ENCODE results near the gene NAA35.
"Not testable (repeated sequence)": the region's sequence is repeated elsewhere in the genome, so short reads cannot be mapped to it uniquely, and the experiment has no call there.

NAA35 gene

DNA sequence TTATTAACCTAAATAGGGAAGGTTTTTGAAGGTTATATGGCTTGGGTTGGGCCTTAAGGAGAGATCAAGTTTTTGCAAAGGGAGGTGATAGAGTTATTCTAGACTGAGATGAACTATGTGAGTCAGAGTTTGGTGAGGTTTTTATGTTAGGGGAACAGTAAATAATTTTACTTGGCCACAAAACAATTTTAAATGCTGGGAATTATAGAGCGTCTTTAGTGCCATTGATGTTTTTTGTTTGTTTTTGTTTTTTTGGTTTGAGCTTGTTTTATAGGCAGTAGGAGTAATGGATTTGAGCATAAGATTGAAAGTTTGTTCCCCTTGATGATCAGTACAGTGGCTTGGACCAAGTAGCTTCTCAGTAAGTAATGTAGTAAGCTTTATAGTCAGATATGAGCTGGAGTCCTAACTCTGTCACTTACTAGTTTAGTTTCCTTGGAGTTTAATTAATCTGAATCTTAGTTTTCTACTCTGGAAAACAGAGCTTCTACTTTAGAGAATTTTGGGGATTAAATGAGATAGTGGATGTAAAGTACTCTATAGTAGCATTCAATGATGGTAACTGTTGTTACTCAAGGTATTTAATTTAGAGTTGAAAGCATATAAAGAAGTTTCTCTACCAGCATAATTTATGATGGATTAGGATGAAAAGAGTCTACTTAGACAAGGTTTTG lies 2.9 kb downstream of the NAA35 start:
- DNase-seq = no peak

DNA sequence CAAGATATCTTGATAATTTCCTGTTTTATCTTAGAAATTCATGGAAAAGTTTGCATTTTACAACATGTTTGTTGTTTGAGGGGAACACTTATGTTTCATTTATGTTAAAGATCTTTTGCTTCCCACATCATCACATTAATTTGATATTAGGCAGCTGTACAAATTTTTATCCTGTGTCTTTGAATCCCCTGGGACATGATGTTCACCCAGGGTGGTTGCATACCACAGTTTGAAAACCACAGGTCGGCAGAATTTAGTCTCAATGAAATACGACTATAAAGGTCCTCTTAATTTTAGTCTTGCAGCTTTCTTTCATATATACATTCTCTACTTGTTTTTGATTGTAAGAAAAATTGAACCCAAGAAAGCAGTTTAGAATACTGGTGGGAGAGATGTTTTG lies 3.7 kb downstream of the NAA35 start:
- no peak for DNase-seq

GRCh38 chr9:85949586-85950335 lies 8.8 kb downstream of the NAA35 start:
- no peak for DNase-seq

- no peak for DNase-seq
Observed at GRCh38 chr9:85959955-85960354, 19.0 kb downstream of the NAA35 start.

DNA sequence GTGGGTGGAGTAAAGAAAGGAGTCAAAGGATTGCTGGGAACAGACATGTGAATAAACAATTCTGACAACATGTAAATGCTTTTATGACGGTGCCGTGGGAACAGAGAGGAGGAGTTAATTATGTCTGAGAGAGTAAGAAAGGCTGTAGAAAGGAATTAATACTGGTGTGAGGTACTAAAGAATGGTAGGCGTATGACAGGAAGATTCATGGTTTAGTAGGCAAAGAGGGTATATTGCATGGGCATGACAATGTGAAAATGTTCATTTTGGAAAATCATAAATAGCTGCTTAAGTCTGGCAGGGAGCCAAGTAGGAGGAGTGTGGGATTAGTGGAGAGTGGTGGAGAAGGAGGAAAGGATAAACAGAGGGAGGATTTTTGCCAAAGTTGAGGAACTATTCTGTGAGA lies 19.7 kb downstream of the NAA35 start:
- DNase-seq = no peak

DNA sequence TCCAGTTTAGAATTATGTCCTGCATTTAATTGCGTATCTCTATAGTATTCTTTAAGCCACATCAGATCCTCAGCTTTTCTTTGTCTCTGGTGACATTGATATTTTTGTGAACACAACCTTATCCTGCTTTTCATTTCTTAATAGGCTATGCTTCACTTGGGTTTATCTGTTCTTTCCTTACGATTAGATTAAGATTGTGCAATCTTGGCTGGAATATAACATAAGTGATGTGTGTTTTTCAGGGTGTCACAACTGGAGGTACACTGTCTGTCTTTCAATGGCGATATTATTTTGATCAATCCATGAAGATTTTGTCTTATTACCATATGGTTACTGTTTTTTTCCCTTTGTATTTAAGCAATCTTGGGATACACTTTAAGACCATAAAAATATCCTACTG lies 23.6 kb downstream of the NAA35 start:
- DNase-seq = no peak

- DNase-seq = no peak
Observed at GRCh38 chr9:85964949-85965348, 24.0 kb downstream of the NAA35 start.

GRCh38 chr9:85969727-85970126 lies 28.8 kb downstream of the NAA35 start:
- no peak for DNase-seq

DNA sequence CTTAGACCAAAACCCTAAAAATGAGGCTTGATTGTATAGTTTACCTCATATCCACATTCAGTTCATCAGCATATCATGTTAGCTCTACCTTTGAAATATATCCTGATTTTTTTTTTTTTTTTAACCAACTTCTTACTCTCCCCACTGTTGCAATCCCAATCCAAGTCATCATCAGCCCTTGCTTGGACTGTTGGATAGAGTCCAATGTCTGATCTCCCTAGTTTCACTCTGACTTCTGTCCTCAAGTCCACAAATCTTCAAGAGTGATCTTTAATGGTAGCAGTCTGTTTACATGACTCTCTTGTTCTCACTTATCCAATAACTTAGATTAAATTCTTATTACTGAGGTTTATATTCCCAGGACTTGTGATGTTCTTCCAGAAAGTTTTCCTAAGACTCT lies 30.8 kb downstream of the NAA35 start:
- DNase-seq = no peak

- no peak for DNase-seq
Observed at GRCh38 chr9:85973238-85973637, 32.3 kb downstream of the NAA35 start.

DNA sequence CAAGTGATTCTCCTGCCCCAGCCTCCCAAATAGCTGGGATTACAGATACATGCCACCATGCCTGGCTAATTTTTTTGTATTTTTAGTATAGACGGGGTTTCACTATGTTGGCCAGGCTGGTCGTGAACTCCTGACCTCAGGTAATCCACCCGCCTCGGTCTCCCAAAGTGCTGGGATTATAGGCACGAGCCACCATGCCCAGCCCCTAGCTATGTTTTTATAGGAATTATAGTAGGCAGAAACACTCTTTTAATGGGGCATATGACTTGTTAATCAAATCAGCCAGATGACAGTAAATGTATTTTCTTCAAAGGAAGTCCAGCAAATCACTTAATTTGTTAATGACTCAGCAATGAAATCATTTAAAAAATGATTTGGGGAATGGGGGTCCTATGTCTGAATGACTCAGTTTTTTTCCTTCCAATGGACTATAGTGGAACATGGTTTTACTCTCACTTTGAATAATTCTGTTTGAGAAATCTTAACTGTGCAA lies 33.2 kb downstream of the NAA35 start:
- not testable (repeated sequence) for DNase-seq

GRCh38 chr9:85978496-85978895 lies 37.5 kb downstream of the NAA35 start:
- peak in 2 of 58 donors; percentile 1 to 14 for DNase-seq

- DNase-seq = no peak
Observed at GRCh38 chr9:85981369-85981768, 40.4 kb downstream of the NAA35 start.

GRCh38 chr9:85984457-85984856 lies 43.5 kb downstream of the NAA35 start:
- DNase-seq = no peak

DNA sequence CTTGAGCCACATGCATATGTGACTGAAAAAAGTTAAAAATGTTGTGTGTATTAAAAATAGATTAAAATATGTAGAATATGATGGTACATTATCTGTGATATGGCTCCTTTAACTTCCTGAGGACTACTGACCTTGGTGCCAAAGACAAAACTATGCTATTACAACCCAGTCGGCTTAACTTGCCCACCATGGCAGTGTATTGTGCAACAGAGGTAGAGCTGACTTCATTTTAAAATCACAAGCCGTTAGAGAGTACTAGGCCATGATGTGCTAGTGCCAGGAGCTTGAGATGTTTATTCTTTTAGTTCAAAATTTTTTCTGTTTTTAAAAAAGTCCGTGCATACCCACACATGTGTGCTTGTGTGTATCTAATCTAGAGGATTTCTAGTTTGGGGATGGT lies 46.3 kb downstream of the NAA35 start:
- DNase-seq = no peak

DNA sequence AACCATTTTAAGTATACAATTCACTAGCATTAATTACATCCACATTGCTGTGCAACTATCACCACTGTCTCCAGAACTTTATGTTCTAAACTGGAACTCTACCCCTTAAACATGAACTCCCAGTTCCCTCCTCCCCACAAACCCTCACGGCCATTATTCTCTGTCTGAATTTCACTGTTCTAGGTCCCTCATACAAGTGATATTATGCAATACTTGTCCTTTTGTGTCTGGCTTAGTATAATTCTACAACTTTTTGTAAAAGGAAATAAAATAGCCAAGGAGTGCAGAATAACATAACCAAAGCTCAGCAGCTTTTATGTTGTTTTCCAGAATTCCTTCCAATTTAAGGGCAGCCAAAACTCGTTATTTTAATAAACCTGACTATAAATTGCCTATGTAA lies 53.2 kb downstream of the NAA35 start:
- DNase-seq = no peak

DNA sequence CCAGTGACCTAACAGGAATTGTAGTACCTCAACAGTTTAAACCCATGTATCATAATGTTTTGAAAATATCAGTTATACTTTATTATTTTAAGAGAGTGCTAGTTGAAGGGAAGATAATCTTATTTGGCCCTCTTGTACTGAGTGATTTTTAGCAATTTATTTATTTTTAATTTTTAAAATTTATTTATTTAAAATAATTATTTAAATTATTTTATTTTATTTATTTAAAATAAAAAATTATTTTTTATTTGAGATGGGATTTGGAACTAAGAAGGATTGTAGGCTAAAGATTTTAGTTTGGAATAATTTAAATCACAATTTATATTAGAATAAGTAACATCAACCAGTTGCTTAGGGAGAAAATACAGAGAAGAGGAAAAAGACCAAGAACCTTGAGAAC lies 54.2 kb downstream of the NAA35 start:
- no peak for DNase-seq

DNA sequence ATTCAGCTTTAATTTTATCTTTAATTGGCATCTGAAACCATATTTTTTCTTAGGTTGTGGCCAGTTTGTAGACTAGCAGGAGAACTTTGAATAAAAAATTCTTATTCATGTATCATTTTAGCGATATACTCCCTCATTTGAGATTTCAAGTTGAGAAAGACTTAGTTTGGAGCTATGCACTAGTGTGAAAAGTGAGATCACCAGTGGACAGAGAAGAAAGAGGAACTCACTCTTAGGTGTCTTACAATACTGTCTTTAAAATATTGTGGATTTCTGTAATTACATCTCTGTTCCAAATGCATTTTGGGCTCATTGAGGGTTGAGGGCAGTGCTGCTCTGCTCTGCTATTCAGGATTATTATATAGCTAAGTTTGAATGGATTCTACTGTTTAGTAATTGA lies 54.7 kb downstream of the NAA35 start:
- no peak for DNase-seq

GRCh38 chr9:86005253-86005775 lies 64.4 kb downstream of the NAA35 start:
- no peak for DNase-seq

GRCh38 chr9:86009133-86009532 lies 68.2 kb downstream of the NAA35 start:
- DNase-seq = no peak

- no peak for DNase-seq
Observed at GRCh38 chr9:86020731-86021130, 79.8 kb downstream of the NAA35 start.

- peak in 1 of 58 donors; percentile 18 for DNase-seq
Observed at GRCh38 chr9:86021166-86021565, 80.2 kb downstream of the NAA35 start.
